NCI-H446 treated with DMSO at 0.1 percent for 48 hours (cell line): ENCODE data around the gene AGPAT4.
"Not testable (repeated sequence)": the region's sequence is repeated elsewhere in the genome, so short reads cannot be mapped to it uniquely, and the experiment has no call there.

Experiments used
- DNase-seq: peaks from one replicate; lab custom pipeline; 2025; lab: John Stamatoyannopoulos, UW

AGPAT4 gene

GRCh38 chr6:161200610-161201370 lies 73.1 kb downstream of the AGPAT4 start:
- DNase-seq: no peak

GRCh38 chr6:161199850-161200249 lies 74.0 kb downstream of the AGPAT4 start:
- DNase-seq: no peak

DNA sequence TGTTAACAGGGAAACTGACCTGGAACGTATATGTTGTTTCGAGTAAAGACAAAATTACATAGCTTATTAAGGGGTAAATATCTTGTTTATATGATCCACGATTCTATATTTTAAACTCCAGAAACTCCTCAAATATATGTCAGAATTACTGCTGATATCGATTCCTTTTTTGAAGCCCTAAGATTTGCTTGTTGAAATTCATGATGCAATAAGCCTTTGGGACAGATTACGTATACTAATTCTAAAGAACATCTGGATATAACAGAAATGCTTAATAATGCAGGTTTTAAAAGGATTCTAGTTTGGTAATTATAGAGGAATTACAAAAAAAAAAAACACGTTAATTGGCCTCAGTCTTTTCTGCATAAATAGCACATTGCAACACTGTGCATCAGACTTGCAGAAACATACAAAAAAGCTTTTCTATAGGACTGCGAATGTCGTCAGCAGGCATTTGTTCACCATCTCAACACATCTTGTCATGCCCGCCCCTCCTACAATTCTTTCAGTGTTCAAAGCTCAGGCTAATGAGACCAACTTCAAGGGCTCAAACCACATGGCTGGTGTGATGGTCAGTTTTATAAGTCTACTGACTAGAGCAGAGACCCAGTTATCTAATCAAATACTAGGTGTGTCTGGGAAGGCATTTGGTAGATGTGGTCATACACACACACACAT lies 74.9 kb downstream of the AGPAT4 start:
- no peak for DNase-seq

GRCh38 chr6:161198176-161198575 lies 75.7 kb downstream of the AGPAT4 start:
- DNase-seq: no peak

DNA sequence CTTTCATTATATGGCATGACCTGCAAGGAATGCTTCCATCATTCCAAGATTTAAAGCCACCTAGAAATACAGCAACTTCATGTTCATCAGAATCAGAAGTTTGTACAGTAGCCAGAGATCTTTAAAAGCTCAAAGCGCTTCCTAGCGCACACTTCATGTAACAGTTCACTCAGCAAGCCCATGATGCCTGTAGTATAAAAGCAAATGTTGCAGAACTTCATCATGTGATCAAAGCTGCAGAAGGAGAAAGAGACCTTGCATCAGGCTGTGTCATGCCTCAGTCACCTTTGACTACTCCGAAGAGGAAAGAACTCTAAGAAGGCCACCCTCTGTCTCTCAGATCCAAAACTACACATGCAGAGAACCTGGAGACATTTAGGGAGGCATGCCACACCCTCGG lies 78.5 kb downstream of the AGPAT4 start:
- DNase-seq: no peak

GRCh38 chr6:161194374-161194773 lies 79.5 kb downstream of the AGPAT4 start:
- DNase-seq: no peak

DNA sequence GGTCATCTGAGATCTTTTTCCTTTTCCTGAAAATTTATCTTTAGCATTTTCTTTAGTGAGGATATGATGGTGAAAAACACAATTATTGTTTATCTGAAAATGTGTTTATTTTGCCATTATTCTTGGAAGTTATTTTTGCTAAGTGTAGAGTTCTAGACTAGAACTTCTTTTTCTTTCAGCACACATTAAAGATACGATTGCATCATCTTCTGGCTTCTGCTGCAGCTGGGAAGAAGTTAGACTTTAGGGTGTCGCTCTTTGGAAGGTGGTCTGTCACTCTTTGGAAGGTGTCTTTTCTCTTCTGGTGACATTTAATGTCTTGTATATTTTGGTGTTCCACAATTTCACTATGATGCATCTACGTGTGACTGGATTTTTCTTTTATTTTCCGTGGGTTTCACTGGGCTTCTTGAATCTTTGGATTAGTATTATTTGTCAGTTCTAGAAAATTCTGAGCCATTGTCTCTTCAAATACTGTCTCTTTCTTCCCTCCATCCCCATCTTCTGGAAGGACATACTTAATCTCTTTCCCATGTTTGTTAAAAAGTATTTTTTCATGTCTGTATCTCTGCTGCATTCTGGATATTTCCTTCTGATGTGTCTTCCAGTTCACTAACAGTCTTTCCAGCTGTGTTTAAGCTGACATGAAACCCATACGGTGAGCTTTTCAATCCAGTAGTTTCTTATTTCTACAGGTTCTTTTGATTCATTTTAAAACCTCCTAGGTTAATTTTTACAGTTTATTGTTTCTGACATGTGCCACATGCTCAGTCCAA lies 81.0 kb downstream of the AGPAT4 start:
- no peak for DNase-seq

DNA sequence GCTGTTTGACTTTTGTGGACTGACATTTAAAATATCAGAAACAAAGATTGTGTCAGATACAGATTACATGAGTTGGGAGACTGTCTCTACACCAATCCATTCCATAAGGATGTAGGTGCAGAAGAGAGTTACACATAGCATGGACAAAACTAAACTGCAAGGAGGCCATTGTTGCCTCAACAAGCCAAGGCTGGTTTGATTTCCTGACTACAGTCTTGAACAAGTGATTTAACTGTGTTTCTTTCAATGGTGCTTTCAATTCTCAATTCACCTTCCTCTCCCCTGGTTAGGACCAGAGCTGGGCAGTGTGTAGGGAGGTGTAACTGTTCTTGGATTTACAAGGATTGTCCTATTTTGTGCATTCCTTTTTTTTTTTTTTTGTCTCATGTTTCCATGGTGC lies 82.2 kb downstream of the AGPAT4 start:
- DNase-seq: no peak

- no peak for DNase-seq
Measured at GRCh38 chr6:161191007-161191406, 82.9 kb downstream of the AGPAT4 start.

- DNase-seq: no peak
Measured at GRCh38 chr6:161189891-161190290, 84.0 kb downstream of the AGPAT4 start.

GRCh38 chr6:161188547-161189465 lies 85.1 kb downstream of the AGPAT4 start:
- no peak for DNase-seq

DNA sequence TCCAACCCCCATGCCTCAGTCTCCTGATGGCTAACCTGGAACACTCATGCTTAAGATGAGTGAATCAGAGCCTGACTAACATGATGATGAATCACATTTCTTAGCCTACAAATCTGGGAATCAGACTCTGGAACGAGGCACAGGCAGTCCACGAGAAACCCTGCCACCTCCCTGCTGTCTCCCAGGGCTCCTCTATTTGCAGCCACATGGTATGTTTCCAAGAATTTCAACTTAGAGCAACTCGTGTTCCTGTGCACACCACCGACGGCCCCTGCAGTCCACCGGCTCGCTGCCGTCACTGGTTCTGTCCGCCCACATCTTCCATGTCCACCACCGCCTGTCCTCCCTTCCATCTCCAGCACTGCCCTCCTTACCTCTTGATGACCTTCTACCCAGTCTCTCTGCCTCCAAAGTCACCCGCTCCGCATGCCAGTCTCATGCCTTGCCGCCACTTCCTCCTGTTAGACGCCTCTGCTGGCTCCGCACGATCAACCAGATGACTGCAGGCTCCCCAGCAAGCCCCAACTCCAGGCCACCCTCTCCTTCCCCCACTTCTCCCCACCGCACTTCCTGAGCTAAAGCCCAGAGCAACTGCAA lies 87.6 kb downstream of the AGPAT4 start:
- DNase-seq: no peak

DNA sequence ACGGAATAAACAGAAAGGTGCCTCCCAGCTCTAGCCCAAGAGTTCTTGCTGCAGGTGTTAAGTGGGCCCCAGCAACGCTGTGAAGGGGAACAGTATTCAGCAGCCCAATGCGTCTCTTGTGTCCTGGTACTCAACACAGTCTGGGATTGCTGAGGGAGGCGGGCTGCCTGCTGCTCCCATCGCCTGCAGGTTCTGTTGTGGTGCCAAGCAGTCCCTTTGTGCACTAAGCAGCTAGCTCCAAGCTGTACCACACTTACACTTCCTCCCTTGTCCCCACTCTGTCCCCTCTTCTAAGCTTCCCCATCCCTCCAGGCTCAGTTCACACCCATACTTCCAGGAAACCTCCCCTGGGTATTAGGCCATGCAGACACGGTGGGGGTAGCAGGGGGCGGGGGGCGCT lies 92.7 kb downstream of the AGPAT4 start:
- DNase-seq: no peak

DNA sequence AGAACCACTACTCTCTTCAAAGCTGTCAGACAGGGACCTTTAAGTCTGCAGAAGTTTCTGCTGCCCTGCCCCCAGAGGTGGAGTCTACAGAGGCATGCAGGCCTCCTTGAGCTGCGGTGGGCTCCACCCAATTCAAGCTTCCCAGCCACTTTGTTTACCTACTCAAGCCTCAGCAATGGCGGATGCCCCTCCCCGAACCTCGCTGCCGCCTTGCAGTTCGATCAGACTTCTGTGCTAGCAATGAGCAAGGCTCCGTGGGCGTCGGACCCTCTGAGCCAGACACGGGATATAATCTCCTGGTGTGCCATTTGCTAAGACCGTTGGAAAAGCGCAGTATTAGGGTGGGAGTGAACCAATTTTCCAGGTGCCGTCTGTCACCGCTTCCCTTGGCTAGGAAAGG lies 95.7 kb downstream of the AGPAT4 start:
- not testable (repeated sequence) for DNase-seq

DNA sequence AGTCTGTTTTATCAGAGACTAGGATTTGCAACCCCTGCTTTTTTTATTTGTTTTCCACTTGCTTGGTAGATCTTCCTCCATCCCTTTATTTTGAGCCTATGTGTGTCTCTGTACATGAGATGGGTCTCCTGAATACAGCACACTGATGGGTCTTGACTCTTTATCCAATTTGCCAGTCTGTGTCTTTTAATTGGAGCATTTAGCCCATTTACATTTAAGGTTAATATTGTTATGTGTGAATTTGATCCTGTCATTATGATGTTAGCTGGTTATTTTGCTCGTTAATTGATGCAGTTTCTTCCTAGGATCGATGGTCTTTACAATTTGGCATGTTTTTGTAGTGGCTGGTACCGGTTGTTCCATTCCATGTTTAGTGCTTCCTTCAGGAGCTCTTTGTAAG lies 97.4 kb downstream of the AGPAT4 start:
- DNase-seq: not testable (repeated sequence)

DNA sequence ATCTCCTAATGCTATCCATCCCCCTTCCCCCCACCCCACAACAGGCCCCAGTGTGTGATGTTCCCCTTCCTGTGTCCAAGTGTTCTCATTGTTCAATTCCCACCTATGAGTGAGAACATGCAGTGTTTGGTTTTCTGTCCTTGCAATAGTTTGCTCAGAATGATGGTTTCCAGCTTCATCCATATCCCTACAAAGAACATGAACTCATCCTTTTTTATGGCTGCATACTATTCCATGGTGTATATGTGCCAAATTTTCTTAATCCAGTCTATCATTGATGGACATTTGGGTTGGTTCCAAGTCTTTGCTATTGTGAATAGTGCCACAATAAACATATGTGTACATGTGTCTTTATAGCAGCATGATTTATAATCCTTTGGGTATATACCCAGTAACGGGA lies 101.1 kb downstream of the AGPAT4 start:
- not testable (repeated sequence) for DNase-seq

GRCh38 chr6:161171207-161171606 lies 102.7 kb downstream of the AGPAT4 start:
- no peak for DNase-seq

DNA sequence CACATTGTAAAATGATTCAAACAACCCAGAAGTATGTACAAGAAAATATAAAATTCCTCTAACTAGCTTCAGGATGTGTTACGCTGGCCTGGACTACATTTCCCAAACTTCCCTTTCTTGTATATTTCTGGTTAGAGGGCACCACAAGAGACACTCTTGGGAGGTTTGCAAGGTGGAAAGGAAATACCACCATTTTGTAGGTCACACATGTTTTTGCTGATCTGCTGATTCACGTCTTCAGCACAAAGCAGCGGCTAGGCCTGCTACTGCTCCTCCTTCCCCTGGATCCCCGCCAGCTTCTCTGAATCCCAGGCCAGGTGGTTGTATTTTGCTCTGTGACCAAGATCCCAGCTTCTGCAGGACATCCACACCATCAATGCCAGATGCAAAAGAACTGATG lies 104.2 kb downstream of the AGPAT4 start:
- peak; percentile 38 for DNase-seq

DNA sequence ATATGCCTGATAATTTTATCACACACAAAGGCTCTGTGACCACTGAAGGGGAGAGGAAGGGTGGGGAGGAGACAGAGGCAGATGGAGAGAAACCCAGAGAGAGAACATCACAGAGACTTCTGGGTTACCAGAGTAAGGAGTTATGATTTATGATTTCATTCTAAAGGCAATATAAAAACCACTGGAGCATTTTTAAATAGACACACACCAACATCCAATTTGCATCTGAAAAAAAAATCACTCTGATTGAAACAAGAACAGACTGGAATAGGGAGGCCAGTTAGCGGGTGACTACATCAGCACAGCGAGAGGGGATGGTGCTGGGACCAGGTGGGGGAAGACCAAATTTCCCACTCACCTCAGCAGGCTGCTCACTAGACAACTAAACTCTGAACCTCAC lies 104.8 kb downstream of the AGPAT4 start:
- DNase-seq: peak; percentile 20

DNA sequence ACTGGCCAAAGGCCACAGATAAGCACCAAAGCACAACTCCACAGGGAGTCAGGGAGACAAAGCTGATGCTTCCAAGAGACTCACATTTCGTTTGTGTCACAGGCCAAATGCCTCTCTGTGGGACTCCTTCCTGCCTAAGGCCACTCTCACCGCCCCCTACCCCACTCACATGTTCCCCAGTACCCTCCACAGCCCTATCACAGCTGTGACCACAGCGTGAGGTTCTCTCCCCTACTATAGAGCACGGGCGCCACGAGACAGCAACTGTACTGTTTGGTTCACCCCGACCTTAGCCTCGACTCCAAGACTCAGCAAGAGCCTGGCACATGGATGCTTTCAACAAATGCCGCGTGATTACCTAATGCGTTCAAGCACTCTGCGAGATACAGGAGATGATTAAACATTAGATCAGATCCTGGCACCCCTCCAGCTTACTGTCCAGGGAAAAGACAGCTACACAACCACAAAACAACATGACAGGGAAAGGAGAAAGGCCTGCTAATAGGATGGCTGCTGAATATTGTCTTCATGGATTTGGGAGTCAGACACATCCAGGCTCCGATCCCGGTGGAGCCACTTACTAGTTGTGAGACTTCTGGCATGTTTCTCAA lies 105.5 kb downstream of the AGPAT4 start:
- DNase-seq: peak; percentile 88

- no peak for DNase-seq
Measured at GRCh38 chr6:161166677-161167076, 107.2 kb downstream of the AGPAT4 start.
